Measurements from ENCODE around the gene WIF1. TPM values are rescaled to one million over a fixed set of nuclear protein-coding genes. Genes with fewer than 3 reads are reported as not detected.

Gene WIF1
- total RNA-seq, 3 donors from 2014 or later: 0.19 TPM; not detected in 2

- H3K4me3 ChIP-seq: no peak overlapping the region
- no peaks in the 10 kb centered on the region for H3K36me3 ChIP-seq (ENCODE audit: low read depth)
- ATAC-seq (no peak), DNase-seq (no peak)
- TF ChIP-seq CTCF (IDR thresholded peaks at IDR 0.05): no peak
- intact Hi-C loops (cut with DNase I, micrococcal nuclease): no loop called here
- H3K4me1 ChIP-seq (ENCODE audit: low read depth): no peaks in the 10 kb centered on the region
- no peaks in the 10 kb centered on the region for H3K9me3 ChIP-seq
Measured at GRCh38 chr12:65083581-65083980, 37.5 kb downstream of the WIF1 start.

- ATAC-seq: no peak
- DNase-seq: no peak
- Histone ChIP-seq H3K4me3 (no peak overlapping the region), H3K4me1 (ENCODE audit: low read depth) (no peaks in the 10 kb centered on the region), H3K9me3 (no peaks in the 10 kb centered on the region), H3K36me3 (ENCODE audit: low read depth) (no peaks in the 10 kb centered on the region)
- TF ChIP-seq CTCF (IDR thresholded peaks at IDR 0.05): no peak
- intact Hi-C loops (cut with DNase I, micrococcal nuclease): no loop called here
Measured at GRCh38 chr12:65082406-65082805, 38.7 kb downstream of the WIF1 start.

GRCh38 chr12:65081496-65081895, 39.6 kb downstream of the WIF1 start:
- TF ChIP-seq CTCF (IDR thresholded peaks at IDR 0.05): no peak
- Histone ChIP-seq H3K36me3 (ENCODE audit: low read depth) (no peaks in the 10 kb centered on the region), H3K9me3 (no peaks in the 10 kb centered on the region), H3K4me1 (ENCODE audit: low read depth) (no peaks in the 10 kb centered on the region), H3K4me3 (no peak overlapping the region)
- intact Hi-C loops (cut with DNase I, micrococcal nuclease): no loop called here
- ATAC-seq (no peak), DNase-seq (no peak)

- no peak for DNase-seq
- no peak for ATAC-seq
Measured at GRCh38 chr12:65074932-65075331, 46.2 kb downstream of the WIF1 start.

GRCh38 chr12:65069336-65069735, 51.8 kb downstream of the WIF1 start:
- H3K4me1 ChIP-seq (ENCODE audit: low read depth): no peaks in the 10 kb centered on the region
- intact Hi-C loops (cut with DNase I, micrococcal nuclease): no loop called here
- ATAC-seq: no peak

More at GRCh38 chr12:65074932-65075331, 46.2 kb downstream of the WIF1 start:
- no peak for TF ChIP-seq CTCF (IDR thresholded peaks at IDR 0.05)
- Histone ChIP-seq H3K4me3 (no peak overlapping the region), H3K36me3 (ENCODE audit: low read depth) (no peaks in the 10 kb centered on the region), H3K9me3 (no peaks in the 10 kb centered on the region), H3K4me1 (ENCODE audit: low read depth) (no peaks in the 10 kb centered on the region)
- intact Hi-C loops (cut with DNase I, micrococcal nuclease): no loop called here

More at GRCh38 chr12:65069336-65069735, 51.8 kb downstream of the WIF1 start:
- Histone ChIP-seq H3K4me3 (no peak overlapping the region), H3K9me3 (no peaks in the 10 kb centered on the region), H3K36me3 (ENCODE audit: low read depth) (no peaks in the 10 kb centered on the region)
- no peak for DNase-seq
- TF ChIP-seq CTCF (IDR thresholded peaks at IDR 0.05): no peak
